ENCODE results near the gene CPEB3.

- TF ChIP-seq CTCF (IDR thresholded peaks at IDR 0.05; ENCODE audit: low read length) (no peak), EZH2 (IDR thresholded peaks at IDR 0.05; ENCODE audit: borderline replicate concordance, low read length) (no peak)
These were observed 164.7 kb downstream of the CPEB3 start for GRCh38 chr10:92126100-92126650.
